GM23338 (cell line): ENCODE data around the gene PROC. TPM values are rescaled to one million over a fixed set of nuclear protein-coding genes. Genes with fewer than 3 reads are reported as not detected.

Source experiments
- ATAC-seq: fragments of 200-7000 bp; cut with Tn5 transposase; 3 replicates; pipeline ENCODE4 v1.9.1; 2020
- DNase-seq: peaks from one replicate; pipeline ENCODE4 v3.0.0-alpha.2; 2015; ENCODE audit warnings: low spot score
- H2AFZ ChIP-seq: fragments of 200-600 bp; sonication (generic); 2 replicates; pipeline ENCODE4 v1.8.0; 2016; ENCODE audit warnings: antibody characterized with exemption, mild to moderate bottlenecking, moderate library complexity
- H3F3A ChIP-seq: fragments of 200-600 bp; sonication (generic); replicated peaks from 2 replicates; pipeline ENCODE4 v1.8.0; 2017; ENCODE audit warnings: antibody characterized with exemption, mixed run types, low read depth
- H3K27ac ChIP-seq: fragments of 200-600 bp; sonication (generic); 2 replicates; pipeline ENCODE4 v1.6.1; 2016; ENCODE audit warnings: low read depth
- H3K27me3 ChIP-seq: fragments of 200-600 bp; sonication (generic); 2 replicates; pipeline ENCODE4 v1.8.0; 2016; ENCODE audit warnings: mild to moderate bottlenecking, mixed run types, moderate library complexity; ENCODE audit not compliant: insufficient read depth
- H3K36me3 ChIP-seq: fragments of 200-600 bp; sonication (generic); 2 replicates; pipeline ENCODE4 v1.8.0; 2016; ENCODE audit warnings: mild to moderate bottlenecking; ENCODE audit not compliant: insufficient read depth
- H3K4me1 ChIP-seq: fragments of 200-600 bp; sonication (generic); 2 replicates; pipeline ENCODE4 v1.8.0; 2016; ENCODE audit warnings: mild to moderate bottlenecking, moderate library complexity; ENCODE audit not compliant: insufficient read depth
- H3K4me2 ChIP-seq: fragments of 200-600 bp; sonication (generic); 2 replicates; pipeline ENCODE4 v1.7.1; 2017; ENCODE audit warnings: mixed run types
- H3K4me3 ChIP-seq: fragments of 200-600 bp; sonication (generic); 2 replicates; pipeline ENCODE4 v1.6.1; 2016; ENCODE audit warnings: mixed run types
- H3K79me2 ChIP-seq: fragments of 200-600 bp; sonication (generic); replicated peaks from 2 replicates; pipeline ENCODE4 v1.8.0; 2017; ENCODE audit warnings: mild to moderate bottlenecking; ENCODE audit not compliant: insufficient read depth
- H3K9me2 ChIP-seq: fragments of 200-600 bp; sonication (generic); 2 replicates; pipeline ENCODE4 v1.8.0; 2017; ENCODE audit not compliant: insufficient read depth
- H4K20me1 ChIP-seq: fragments of 200-600 bp; sonication (generic); replicated peaks from 2 replicates; pipeline ENCODE4 v1.8.0; 2017; ENCODE audit warnings: mild to moderate bottlenecking; ENCODE audit not compliant: insufficient read depth
- H3K27ac Mint-ChIP-seq: 2 replicates; pipeline ENCODE4 v1.8.0; 2020; ENCODE audit warnings: inconsistent platforms, mild to moderate bottlenecking, moderate library complexity, mixed read lengths
- H3K27me3 Mint-ChIP-seq: 3 replicates; pipeline ENCODE4 v1.8.0; 2022; ENCODE audit warnings: low read depth, mild to moderate bottlenecking, moderate library complexity, mixed read lengths, inconsistent platforms; ENCODE audit not compliant: insufficient read depth, poor library complexity
- H3K36me3 Mint-ChIP-seq: 3 replicates; pipeline ENCODE4 v1.8.0; 2021; ENCODE audit warnings: low read depth, mild to moderate bottlenecking, inconsistent platforms, moderate library complexity, mixed read lengths
- H3K4me1 Mint-ChIP-seq: 3 replicates; pipeline ENCODE4 v1.8.0; 2020; ENCODE audit warnings: mild to moderate bottlenecking, inconsistent platforms, mixed read lengths
- H3K4me3 Mint-ChIP-seq: 3 replicates; pipeline ENCODE4 v1.8.0; 2021; ENCODE audit warnings: moderate library complexity, mild to moderate bottlenecking, inconsistent platforms, mixed read lengths
- H3K9me3 Mint-ChIP-seq: 3 replicates; pipeline ENCODE4 v1.8.0; 2020; ENCODE audit warnings: moderate library complexity, mild to moderate bottlenecking, inconsistent platforms, mixed read lengths
- CREB1 ChIP-seq: fragments of 250-450 bp; sonication (Bioruptor Pico); IDR thresholded peaks from 2 replicates; pipeline ENCODE4 v1.5.0; 2020; ENCODE audit warnings: low read depth, mild to moderate bottlenecking, moderate library complexity
- CTCF ChIP-seq, 2 experiments: fragments of 200-600 bp in 1 of 2; sonication (generic) in 1 of 2; conservative IDR thresholded peaks; 2 replicates each; pipeline versions ENCODE4 v1.5.1 to v1.6.1; 2016 to 2017; ENCODE audit warnings: antibody characterized with exemption in 2 of 2, low read depth in 2 of 2, mild to moderate bottlenecking in 2 of 2, moderate library complexity in 1 of 2
- ETS1 ChIP-seq: IDR thresholded peaks from 2 replicates; pipeline ENCODE4 v1.6.1; 2016; ENCODE audit warnings: antibody characterized with exemption
- EZH2 ChIP-seq: fragments of 200-600 bp; sonication (generic); IDR thresholded peaks from one replicate; pipeline ENCODE4 v1.8.0; 2017; ENCODE audit warnings: antibody characterized with exemption, mild to moderate bottlenecking, low read depth; ENCODE audit not compliant: unreplicated experiment
- EZH2phosphoT487 ChIP-seq: fragments of 200-600 bp; sonication (generic); IDR thresholded peaks from one replicate; pipeline ENCODE4 v1.8.1; 2018; ENCODE audit warnings: antibody characterized with exemption; ENCODE audit not compliant: unreplicated experiment
- JUNB ChIP-seq: IDR thresholded peaks from one replicate; pipeline ENCODE4 v1.6.1; 2016; ENCODE audit warnings: antibody characterized with exemption; ENCODE audit not compliant: unreplicated experiment
- NANOG ChIP-seq: IDR thresholded peaks from 2 replicates; pipeline ENCODE4 v1.6.1; 2016; ENCODE audit warnings: antibody characterized with exemption, borderline replicate concordance
- POLR2AphosphoS5 ChIP-seq: IDR thresholded peaks from 2 replicates; pipeline ENCODE4 v1.6.1; 2016; ENCODE audit warnings: antibody characterized with exemption, low read depth
- REST ChIP-seq: IDR thresholded peaks from one replicate; pipeline ENCODE4 v1.6.1; 2018; ENCODE audit warnings: antibody characterized with exemption; ENCODE audit not compliant: unreplicated experiment
- STAT1 ChIP-seq: IDR thresholded peaks from one replicate; pipeline ENCODE4 v1.6.1; 2016; ENCODE audit warnings: antibody characterized with exemption; ENCODE audit not compliant: unreplicated experiment
- ZNF114 ChIP-seq: fragments of 250-450 bp; sonication (Bioruptor Pico); IDR thresholded peaks from 2 replicates; pipeline ENCODE4 v1.5.0; 2020; ENCODE audit warnings: mild to moderate bottlenecking, moderate library complexity
- ZNF331 ChIP-seq: fragments of 250-450 bp; sonication (Bioruptor Pico); IDR thresholded peaks from 2 replicates; pipeline ENCODE4 v1.5.0; 2020; ENCODE audit warnings: low read depth, mild to moderate bottlenecking, moderate library complexity
- ZNF462 ChIP-seq: fragments of 250-450 bp; sonication (Bioruptor Pico); IDR thresholded peaks from 2 replicates; pipeline ENCODE4 v1.5.0; 2020; ENCODE audit warnings: mild to moderate bottlenecking, moderate library complexity
- polyA plus RNA-seq: library from polyadenylated mRNA; unstranded; fragments of >200 nt; fragmentation: Nextera tagmentation; extraction: Ambion mirVana; gene quantifications from 2 replicates; pipeline ENCODE4 v1.2.1, GENCODE V29; 2016
- total RNA-seq: library from RNA; depleted of rRNA; stranded (reverse); fragments of >200 nt; shearing (Covaris generic); gene quantifications from 2 replicates; pipeline ENCODE4 v1.2.3, GENCODE V29; 2014

The PROC gene
- total and polyA plus RNA-seq, 2 experiments from 2014 or later = 1.7 to 2.4 TPM

- Mint-ChIP-seq H3K27me3 (no peaks in the 10 kb centered on the region), H3K4me1 (peaks cover 3% of the 10 kb centered on the region; the same call in 1 of the 3 replicates), H3K27ac (no peak overlapping the region), H3K4me3 (no peak overlapping the region), H3K36me3 (peaks cover 36% of the 10 kb centered on the region), H3K9me3 (peaks cover 30% of the 10 kb centered on the region)
- no peak for TF ChIP-seq EZH2
- TF ChIP-seq CTCF (conservative IDR thresholded peaks at IDR 0.05; ENCODE audit: low read depth in 2 of 2) = no peak
- no peak for TF ChIP-seq CREB1 (CRISPR knock-in tag)
- no peak for TF ChIP-seq ZNF331 (CRISPR knock-in tag)
- TF ChIP-seq JUNB = no peak
- no peak for TF ChIP-seq REST
- no peak for TF ChIP-seq STAT1
- no peak for TF ChIP-seq NANOG
- TF ChIP-seq POLR2AphosphoS5 = no peak
- TF ChIP-seq EZH2phosphoT487 = no peak
- no peak for TF ChIP-seq ZNF114 (CRISPR knock-in tag)
- TF ChIP-seq ZNF462 (CRISPR knock-in tag) = no peak
- no peak for TF ChIP-seq ETS1
- Histone ChIP-seq H3K79me2 (peaks cover 97% of the 10 kb centered on the region), H3K27me3 (no peaks in the 10 kb centered on the region), H3K9me2 (no peaks in the 10 kb centered on the region), H3K36me3 (peaks cover 5% of the 10 kb centered on the region; the same call in 1 of the 2 replicates), H3K4me3 (no peak overlapping the region), H2AFZ (no peak overlapping the region), H4K20me1 (peaks cover 9% of the 10 kb centered on the region), H3K4me1 (no peaks in the 10 kb centered on the region), H3K27ac (no peak overlapping the region), H3F3A (no peaks in the 10 kb centered on the region), H3K4me2 (no peak overlapping the region)
- ATAC-seq = no peak
- DNase-seq = no peak
These were observed 39.5 kb upstream of the PROC start for GRCh38 chr2:127378720-127379119.
